ENCODE data around the gene IGF2BP1.

DNA sequence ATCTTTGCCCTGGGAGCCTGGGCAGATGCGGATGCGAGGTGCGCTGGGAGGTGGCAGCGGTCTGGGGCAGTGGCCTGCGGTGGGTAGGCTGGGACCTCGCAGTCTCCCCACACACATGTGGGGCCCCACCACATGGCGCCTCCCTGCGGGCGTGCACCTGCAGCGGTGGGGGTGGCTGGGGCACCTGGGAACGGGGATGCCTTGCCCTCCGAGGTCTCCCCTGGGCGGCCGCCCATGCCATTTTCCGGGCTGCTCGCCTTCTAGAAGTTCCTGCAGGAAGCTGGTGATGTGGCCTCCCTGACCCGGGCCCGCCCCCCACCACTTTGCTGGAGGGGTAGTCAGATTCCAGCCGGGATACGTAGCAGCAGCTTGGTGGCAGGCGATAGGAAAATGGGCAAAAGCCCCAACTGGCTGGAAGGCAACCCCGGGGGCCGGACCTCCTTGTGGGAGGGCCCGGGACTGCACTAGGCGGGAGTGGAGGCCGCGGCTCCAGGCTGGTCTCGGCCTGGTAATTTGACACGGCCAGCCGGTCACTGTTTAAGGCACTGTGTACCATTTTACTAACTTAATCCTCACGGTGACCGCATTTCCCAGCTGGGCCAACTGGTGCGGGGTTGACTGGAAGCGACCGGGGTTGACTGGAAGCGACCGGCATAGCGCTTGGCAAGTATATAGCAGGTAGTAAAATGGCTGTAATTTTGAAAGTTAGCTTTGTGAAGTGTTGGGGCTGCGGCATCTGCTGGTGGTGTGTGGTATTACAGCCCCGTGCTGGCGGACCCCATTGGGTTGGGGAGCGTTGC, 38.5 kb downstream of the IGF2BP1 start:
- TF ChIP-seq, protein P1, sequence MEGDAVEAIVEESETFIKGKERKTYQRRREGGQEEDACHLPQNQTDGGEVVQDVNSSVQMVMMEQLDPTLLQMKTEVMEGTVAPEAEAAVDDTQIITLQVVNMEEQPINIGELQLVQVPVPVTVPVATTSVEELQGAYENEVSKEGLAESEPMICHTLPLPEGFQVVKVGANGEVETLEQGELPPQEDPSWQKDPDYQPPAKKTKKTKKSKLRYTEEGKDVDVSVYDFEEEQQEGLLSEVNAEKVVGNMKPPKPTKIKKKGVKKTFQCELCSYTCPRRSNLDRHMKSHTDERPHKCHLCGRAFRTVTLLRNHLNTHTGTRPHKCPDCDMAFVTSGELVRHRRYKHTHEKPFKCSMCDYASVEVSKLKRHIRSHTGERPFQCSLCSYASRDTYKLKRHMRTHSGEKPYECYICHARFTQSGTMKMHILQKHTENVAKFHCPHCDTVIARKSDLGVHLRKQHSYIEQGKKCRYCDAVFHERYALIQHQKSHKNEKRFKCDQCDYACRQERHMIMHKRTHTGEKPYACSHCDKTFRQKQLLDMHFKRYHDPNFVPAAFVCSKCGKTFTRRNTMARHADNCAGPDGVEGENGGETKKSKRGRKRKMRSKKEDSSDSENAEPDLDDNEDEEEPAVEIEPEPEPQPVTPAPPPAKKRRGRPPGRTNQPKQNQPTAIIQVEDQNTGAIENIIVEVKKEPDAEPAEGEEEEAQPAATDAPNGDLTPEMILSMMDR (IDR thresholded peaks at IDR 0.05; ENCODE audit: insufficient read depth, low read length, poor library complexity, severe bottlenecking) = peak; percentile 78
- TF ChIP-seq EZH2phosphoT487 (conservative IDR thresholded peaks at IDR 0.05; ENCODE audit: low read length) = no peak

Measured in SU-DHL-6 (cell line).